Neutrophil (primary cell): ENCODE data around the gene WDR5.

Experiments used
- H3K27ac ChIP-seq: fragments of 200-600 bp; sonication (generic); 2 replicates; pipeline ENCODE4 v1.5.1; 2016; ENCODE audit warnings: mild to moderate bottlenecking, moderate library complexity
- H3K27me3 ChIP-seq: fragments of 200-600 bp; sonication (generic); 2 replicates; pipeline ENCODE4 v1.6.0; 2016; ENCODE audit warnings: mild to moderate bottlenecking
- H3K36me3 ChIP-seq: fragments of 200-600 bp; sonication (generic); 2 replicates; pipeline ENCODE4 v1.5.1; 2017
- H3K4me1 ChIP-seq, 2 experiments: fragments of 200-600 bp in 1 of 2; sonication (generic) in 1 of 2; 1 replicate in 1 of 2; 2 replicates in 1 of 2; pipeline versions ENCODE4 v1.5.1 to v1.6.1; 2013 to 2016; ENCODE audit warnings: low read depth in 1 of 2, low read length in 1 of 2, mild to moderate bottlenecking in 1 of 2, moderate library complexity in 1 of 2; ENCODE audit not compliant: control insufficient read depth in 1 of 2, insufficient read depth in 1 of 2
- H3K4me3 ChIP-seq, 2 experiments: fragments of 200-600 bp in 1 of 2; sonication (generic) in 1 of 2; 1 replicate in 1 of 2; 2 replicates in 1 of 2; pipeline ENCODE4 v1.5.1; 2013 to 2016; ENCODE audit warnings: low read depth in 1 of 2, low read length in 1 of 2, mild to moderate bottlenecking in 1 of 2, moderate library complexity in 1 of 2
- H3K9me3 ChIP-seq: fragments of 200-600 bp; sonication (generic); 2 replicates; pipeline ENCODE4 v1.5.1; 2016
- CTCF ChIP-seq: fragments of 200-600 bp; sonication (generic); IDR thresholded peaks from 2 replicates; pipeline ENCODE4 v1.5.1; 2016; ENCODE audit warnings: antibody characterized with exemption

WDR5 gene

GRCh38 chr9:134153450-134153849 is 17.6 kb downstream of the WDR5 start:
- H3K4me3 ChIP-seq = no peak overlapping the region
- TF ChIP-seq CTCF = no peak
- peaks cover 95% of the 10 kb centered on the region for H3K36me3 ChIP-seq

GRCh38 chr9:134154262-134154701 is 18.4 kb downstream of the WDR5 start:
- Histone ChIP-seq H3K9me3 (no peaks in the 10 kb centered on the region), H3K27ac (no peak overlapping the region), H3K4me1 (no peaks in the 10 kb centered on the region), H3K4me3 (no peak overlapping the region), H3K27me3 (no peaks in the 10 kb centered on the region), H3K36me3 (peaks cover 94% of the 10 kb centered on the region)
- no peak for TF ChIP-seq CTCF

More at GRCh38 chr9:134153450-134153849, 17.6 kb downstream of the WDR5 start:
- H3K4me1 ChIP-seq = no peaks in the 10 kb centered on the region
- H3K27me3 ChIP-seq = no peaks in the 10 kb centered on the region
- H3K27ac ChIP-seq = no peak overlapping the region
- H3K9me3 ChIP-seq = no peaks in the 10 kb centered on the region

GRCh38 chr9:134155812-134156377 is 20.0 kb downstream of the WDR5 start:
- Histone ChIP-seq H3K4me1 (no peaks in the 10 kb centered on the region), H3K27ac (no peak overlapping the region), H3K36me3 (peaks cover 81% of the 10 kb centered on the region), H3K27me3 (no peaks in the 10 kb centered on the region), H3K9me3 (no peaks in the 10 kb centered on the region), H3K4me3 (no peak overlapping the region)
- no peak for TF ChIP-seq CTCF

GRCh38 chr9:134156564-134157377 is 20.9 kb downstream of the WDR5 start:
- H3K27me3 ChIP-seq = no peaks in the 10 kb centered on the region
- H3K4me1 ChIP-seq = no peaks in the 10 kb centered on the region
- no peak overlapping the region for H3K4me3 ChIP-seq
- H3K9me3 ChIP-seq = no peaks in the 10 kb centered on the region
- H3K27ac ChIP-seq = no peak overlapping the region
- H3K36me3 ChIP-seq = peaks cover 74% of the 10 kb centered on the region
- TF ChIP-seq CTCF = no peak

- Histone ChIP-seq H3K4me3 (no peak overlapping the region), H3K27me3 (no peaks in the 10 kb centered on the region), H3K4me1 (peaks cover 4% of the 10 kb centered on the region in 2 experiments), H3K27ac (no peak overlapping the region), H3K36me3 (peaks cover 67% of the 10 kb centered on the region), H3K9me3 (no peaks in the 10 kb centered on the region)
- no peak for TF ChIP-seq CTCF
Observed at GRCh38 chr9:134157378-134157885, 21.6 kb downstream of the WDR5 start.
